Measurements from ENCODE around the gene DCC.

The DCC gene

GRCh38 chr18:52431683-52432082, 91.7 kb downstream of the DCC start:
- ATAC-seq, result no peak
- Mint-ChIP-seq H3K9me3 (peaks cover 22% of the 10 kb centered on the region), H3K4me1 (no peaks in the 10 kb centered on the region), H3K4me3 (no peak overlapping the region), H3K36me3 (no peaks in the 10 kb centered on the region), H3K27ac (no peak overlapping the region)
- no peak for DNase-seq (ENCODE audit: low spot score in 2 of 2)

DNA sequence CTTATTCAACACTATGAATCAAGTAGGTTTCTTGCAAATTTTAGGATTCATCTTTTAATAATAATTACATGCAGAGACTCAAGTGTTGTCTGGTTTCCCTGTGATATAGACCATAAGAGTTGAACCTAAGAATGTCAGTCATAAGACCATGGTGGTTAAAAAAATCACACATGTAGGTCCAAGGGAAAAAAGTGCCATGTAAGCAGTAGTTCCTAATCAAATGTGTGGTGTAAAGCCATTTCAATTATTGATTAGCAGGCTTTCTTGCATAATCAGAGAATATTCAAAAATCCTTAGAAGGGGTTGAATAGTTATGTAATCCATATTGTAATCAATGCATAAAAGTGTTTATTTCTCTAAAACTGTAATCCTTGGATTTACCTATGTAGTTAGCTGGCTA, 93.8 kb downstream of the DCC start:
- Mint-ChIP-seq H3K27ac (no peak overlapping the region), H3K9me3 (peaks cover 18% of the 10 kb centered on the region), H3K4me1 (no peaks in the 10 kb centered on the region), H3K36me3 (no peaks in the 10 kb centered on the region), H3K4me3 (no peak overlapping the region)
- ATAC-seq (no peak), DNase-seq (ENCODE audit: low spot score in 2 of 2) (no peak)

DNA sequence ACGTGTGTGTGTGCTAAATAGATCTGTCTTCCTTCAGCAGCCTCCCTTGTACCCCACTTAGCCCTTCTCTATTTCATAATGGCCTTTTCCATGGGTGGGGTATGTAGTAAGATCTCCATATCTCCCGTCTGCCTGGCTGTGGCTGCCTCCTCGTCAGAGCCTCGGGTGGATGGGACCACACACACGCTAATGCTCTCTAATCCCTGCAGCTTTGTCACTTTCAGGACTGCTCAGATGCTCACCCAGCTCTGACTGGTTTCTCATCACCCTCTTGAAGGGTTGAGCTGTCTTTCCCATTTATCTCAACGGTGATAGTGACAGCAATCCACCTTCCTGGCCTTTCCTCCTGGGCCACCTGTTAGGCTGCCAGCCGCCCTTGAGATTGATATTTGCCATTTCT, 95.3 kb downstream of the DCC start:
- H3K36me3 Mint-ChIP-seq, result no peaks in the 10 kb centered on the region

DNA sequence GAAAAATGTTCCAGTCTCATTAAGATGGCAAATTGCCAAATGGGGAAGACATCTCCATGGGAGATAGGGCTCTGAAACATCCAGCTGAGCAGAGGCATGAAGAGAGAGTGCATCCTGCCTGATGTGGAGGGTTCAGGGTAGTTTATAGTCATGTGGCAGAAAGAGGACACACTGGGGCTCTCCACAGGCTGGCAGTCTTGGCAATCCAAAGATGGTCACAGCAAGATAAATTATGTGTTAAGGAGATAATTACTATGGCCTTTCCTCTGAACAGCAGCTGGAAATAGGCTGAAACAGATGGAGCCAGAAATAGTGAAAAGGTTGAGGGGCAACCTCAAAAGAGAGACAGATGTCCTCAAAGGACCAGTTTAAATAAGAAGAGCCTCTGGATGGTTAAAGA, 97.2 kb downstream of the DCC start:
- ATAC-seq (no peak), DNase-seq (ENCODE audit: low spot score in 2 of 2) (no peak)
- Mint-ChIP-seq H3K36me3 (no peaks in the 10 kb centered on the region), H3K27ac (no peak overlapping the region), H3K4me1 (no peaks in the 10 kb centered on the region), H3K4me3 (no peak overlapping the region), H3K9me3 (peaks cover 12% of the 10 kb centered on the region)

More for the DNA sequence above, 95.3 kb downstream of the DCC start:
- Mint-ChIP-seq H3K27ac (no peak overlapping the region), H3K9me3 (peaks cover 12% of the 10 kb centered on the region), H3K4me3 (no peak overlapping the region), H3K4me1 (no peaks in the 10 kb centered on the region)
- DNase-seq (ENCODE audit: low spot score in 2 of 2) (no peak), ATAC-seq (no peak)

DNA sequence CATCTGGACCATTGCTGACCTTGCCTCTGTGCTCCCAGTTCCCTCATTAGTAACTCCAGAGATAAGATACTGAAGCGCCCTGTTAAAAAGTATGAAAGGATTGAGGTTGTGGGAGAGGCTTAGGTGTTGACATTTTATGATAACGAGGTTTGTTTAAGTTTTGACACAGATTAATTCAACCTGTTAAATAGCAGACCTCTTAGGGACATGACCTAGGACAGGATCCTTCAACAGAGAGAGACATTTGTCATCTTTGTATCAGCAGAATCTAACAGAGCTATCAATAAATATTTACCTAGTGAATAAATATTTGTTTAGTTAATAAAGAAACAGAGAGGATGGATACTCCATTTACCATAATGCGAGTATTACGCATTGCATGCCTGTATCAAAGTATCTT, 99.5 kb downstream of the DCC start:
- H3K4me1 Mint-ChIP-seq, result no peaks in the 10 kb centered on the region
- no peak for DNase-seq (ENCODE audit: low spot score in 2 of 2)
- peaks cover 19% of the 10 kb centered on the region for H3K9me3 Mint-ChIP-seq

GRCh38 chr18:52441794-52442193, 101.8 kb downstream of the DCC start:
- H3K36me3 Mint-ChIP-seq, result no peaks in the 10 kb centered on the region
- ATAC-seq, result no peak
- no peaks in the 10 kb centered on the region for H3K4me1 Mint-ChIP-seq
- no peak overlapping the region for H3K27ac Mint-ChIP-seq
- DNase-seq (ENCODE audit: low spot score in 2 of 2), result no peak
- H3K4me3 Mint-ChIP-seq, result no peak overlapping the region
- H3K9me3 Mint-ChIP-seq, result peaks cover 9% of the 10 kb centered on the region

More for the DNA sequence above, 99.5 kb downstream of the DCC start:
- Mint-ChIP-seq H3K36me3 (no peaks in the 10 kb centered on the region), H3K4me3 (no peak overlapping the region), H3K27ac (no peak overlapping the region)
- no peak for ATAC-seq

GRCh38 chr18:52442686-52443085, 102.7 kb downstream of the DCC start:
- Mint-ChIP-seq H3K36me3 (no peaks in the 10 kb centered on the region), H3K27ac (no peak overlapping the region), H3K4me1 (no peaks in the 10 kb centered on the region), H3K4me3 (no peak overlapping the region), H3K9me3 (peaks cover 12% of the 10 kb centered on the region)
- DNase-seq (ENCODE audit: low spot score in 2 of 2) (no peak), ATAC-seq (no peak)

DNA sequence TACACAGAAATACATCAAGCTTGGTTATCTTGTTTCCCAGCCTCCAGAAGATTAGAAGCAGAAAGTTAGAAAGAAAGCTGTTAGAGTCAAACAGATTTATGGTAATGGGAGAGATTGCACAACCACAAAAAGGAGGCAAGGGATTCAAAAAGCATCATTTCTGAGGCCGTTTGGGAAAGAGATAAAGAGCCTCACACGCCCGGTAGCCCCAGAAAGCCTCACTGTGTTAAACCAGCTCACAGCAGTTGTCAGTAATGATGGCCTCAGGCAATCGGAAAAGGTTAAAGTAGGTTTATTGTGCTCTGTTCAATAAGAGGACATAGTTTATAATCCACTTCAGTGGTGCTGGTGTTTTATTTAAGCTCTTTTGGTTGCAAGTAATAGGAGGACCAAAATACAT, 111.3 kb downstream of the DCC start:
- Mint-ChIP-seq H3K36me3 (no peaks in the 10 kb centered on the region), H3K4me1 (no peaks in the 10 kb centered on the region), H3K9me3 (peaks cover 16% of the 10 kb centered on the region), H3K4me3 (no peak overlapping the region), H3K27ac (no peak overlapping the region)
- ATAC-seq (no peak), DNase-seq (ENCODE audit: low spot score in 2 of 2) (no peak)

DNA sequence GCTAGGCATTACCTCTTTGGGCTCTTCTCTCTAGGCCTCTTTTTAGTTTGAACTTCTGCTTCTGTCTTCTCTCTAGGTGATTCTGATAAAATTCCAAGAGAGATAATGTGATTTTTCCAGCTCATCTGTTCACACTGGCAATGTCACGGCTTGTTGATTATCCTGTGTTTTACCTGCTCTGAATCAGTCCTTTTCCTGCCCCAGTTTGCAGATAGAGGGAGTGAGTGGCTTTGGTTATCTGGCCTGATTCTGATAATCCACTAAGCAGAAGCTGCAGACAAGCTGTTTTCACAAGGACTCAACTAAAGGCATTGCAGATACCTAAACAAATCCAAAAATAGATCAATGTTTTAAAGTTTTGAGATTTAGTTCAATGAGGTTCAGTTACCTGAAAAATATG, 111.9 kb downstream of the DCC start:
- H3K4me3 Mint-ChIP-seq, result no peak overlapping the region
- H3K4me1 Mint-ChIP-seq, result no peaks in the 10 kb centered on the region
- H3K9me3 Mint-ChIP-seq, result peaks cover 16% of the 10 kb centered on the region
- no peaks in the 10 kb centered on the region for H3K36me3 Mint-ChIP-seq
- H3K27ac Mint-ChIP-seq, result no peak overlapping the region
- ATAC-seq, result no peak
- no peak for DNase-seq (ENCODE audit: low spot score in 2 of 2)

DNA sequence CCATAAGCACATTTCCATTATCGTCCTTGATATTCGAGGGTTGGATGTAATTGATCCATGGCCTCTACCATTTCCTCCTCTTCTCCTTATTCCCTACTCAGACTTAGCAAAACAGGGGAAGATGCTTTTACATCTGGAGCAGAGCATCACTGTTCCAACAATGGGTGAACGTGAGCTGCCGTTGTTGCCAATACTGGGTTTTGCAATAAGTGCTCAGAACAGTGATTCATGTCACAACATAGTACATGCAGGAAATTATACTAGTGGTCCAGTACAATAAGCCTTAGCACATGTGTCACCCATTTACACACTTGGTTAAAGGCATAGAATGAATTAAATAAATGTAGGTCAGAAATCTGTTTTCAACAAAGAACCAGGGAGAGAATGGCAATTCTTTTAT, 112.4 kb downstream of the DCC start:
- Mint-ChIP-seq H3K4me1 (no peaks in the 10 kb centered on the region), H3K4me3 (no peak overlapping the region), H3K9me3 (peaks cover 13% of the 10 kb centered on the region), H3K27ac (no peak overlapping the region), H3K36me3 (no peaks in the 10 kb centered on the region)
- DNase-seq (ENCODE audit: low spot score in 2 of 2) (no peak), ATAC-seq (no peak)

DNA sequence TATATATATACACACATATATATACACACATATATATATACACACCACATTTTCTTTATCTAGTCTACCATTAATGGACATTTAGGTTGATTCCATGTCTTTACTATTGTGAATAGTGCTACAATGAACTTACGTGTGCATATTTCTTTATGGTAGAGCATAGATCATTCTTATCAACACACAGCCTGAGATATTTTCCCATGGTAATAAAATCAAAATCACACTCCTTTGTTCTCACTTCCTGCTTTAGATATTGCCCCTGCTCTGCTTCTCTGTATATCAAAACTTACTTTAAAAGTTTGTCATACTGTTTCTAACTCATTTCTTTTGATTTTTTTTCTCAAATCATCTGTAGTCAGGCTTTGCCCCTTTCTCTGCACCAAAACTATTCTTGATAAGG, 119.9 kb downstream of the DCC start:
- H3K36me3 Mint-ChIP-seq, result no peaks in the 10 kb centered on the region
- H3K4me3 Mint-ChIP-seq, result no peak overlapping the region
- DNase-seq (ENCODE audit: low spot score in 2 of 2) (no peak), ATAC-seq (no peak)
- no peak overlapping the region for H3K27ac Mint-ChIP-seq
- H3K4me1 Mint-ChIP-seq, result no peaks in the 10 kb centered on the region
- H3K9me3 Mint-ChIP-seq, result peaks cover 13% of the 10 kb centered on the region

DNA sequence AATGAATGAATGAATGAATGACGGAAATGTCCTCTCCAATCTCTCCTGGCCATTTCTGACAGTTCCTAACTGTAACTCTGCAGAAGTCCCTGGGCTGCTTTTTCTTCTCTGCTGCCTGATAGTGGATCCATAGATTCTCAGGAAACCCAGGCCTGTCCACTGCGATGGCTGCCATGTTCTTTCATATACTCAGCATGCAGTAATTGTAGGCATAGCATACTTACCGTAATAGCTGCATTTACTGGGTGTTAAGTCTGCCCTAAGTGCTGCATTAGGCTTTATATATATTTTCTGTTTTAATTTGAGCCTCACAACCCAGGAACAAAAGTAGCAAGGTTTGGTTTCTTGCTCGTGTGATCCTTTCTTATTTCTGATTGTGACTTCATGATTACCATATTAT, 122.9 kb downstream of the DCC start:
- no peaks in the 10 kb centered on the region for H3K36me3 Mint-ChIP-seq
- DNase-seq (ENCODE audit: low spot score in 2 of 2) (no peak), ATAC-seq (no peak)
- H3K4me1 Mint-ChIP-seq, result no peaks in the 10 kb centered on the region
- no peak overlapping the region for H3K4me3 Mint-ChIP-seq
- H3K9me3 Mint-ChIP-seq, result peaks cover 16% of the 10 kb centered on the region
- no peak overlapping the region for H3K27ac Mint-ChIP-seq

DNA sequence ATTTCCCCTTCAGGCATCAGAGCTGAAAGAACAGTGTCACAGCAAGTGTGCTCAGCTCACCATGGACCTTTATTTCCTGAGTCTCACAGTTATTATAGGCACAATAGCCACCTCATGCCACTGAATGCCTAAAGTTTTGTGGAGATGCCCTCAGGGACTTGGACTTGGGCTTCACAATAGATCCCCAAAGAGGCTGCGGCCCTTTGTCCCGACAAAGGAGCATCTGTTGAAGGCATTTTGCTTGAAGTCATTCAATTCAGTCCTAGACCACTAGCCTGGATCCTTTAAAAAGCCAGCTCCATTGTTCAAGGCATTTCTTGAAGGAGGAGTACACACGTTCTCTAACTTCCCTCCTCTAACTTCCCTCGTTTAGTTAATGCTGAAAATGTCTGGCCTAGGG, 125.4 kb downstream of the DCC start:
- DNase-seq (ENCODE audit: low spot score in 2 of 2) (no peak), ATAC-seq (no peak)
- Mint-ChIP-seq H3K36me3 (no peaks in the 10 kb centered on the region), H3K4me1 (no peaks in the 10 kb centered on the region), H3K9me3 (peaks cover 11% of the 10 kb centered on the region), H3K27ac (no peak overlapping the region), H3K4me3 (no peak overlapping the region)

- no peaks in the 10 kb centered on the region for H3K36me3 Mint-ChIP-seq
- ATAC-seq (no peak), DNase-seq (ENCODE audit: low spot score in 2 of 2) (no peak)
- no peak overlapping the region for H3K27ac Mint-ChIP-seq
- peaks cover 5% of the 10 kb centered on the region for H3K9me3 Mint-ChIP-seq
- H3K4me3 Mint-ChIP-seq, result no peak overlapping the region
- no peaks in the 10 kb centered on the region for H3K4me1 Mint-ChIP-seq
These were observed 128.5 kb downstream of the DCC start for GRCh38 chr18:52468496-52468895.

DNA sequence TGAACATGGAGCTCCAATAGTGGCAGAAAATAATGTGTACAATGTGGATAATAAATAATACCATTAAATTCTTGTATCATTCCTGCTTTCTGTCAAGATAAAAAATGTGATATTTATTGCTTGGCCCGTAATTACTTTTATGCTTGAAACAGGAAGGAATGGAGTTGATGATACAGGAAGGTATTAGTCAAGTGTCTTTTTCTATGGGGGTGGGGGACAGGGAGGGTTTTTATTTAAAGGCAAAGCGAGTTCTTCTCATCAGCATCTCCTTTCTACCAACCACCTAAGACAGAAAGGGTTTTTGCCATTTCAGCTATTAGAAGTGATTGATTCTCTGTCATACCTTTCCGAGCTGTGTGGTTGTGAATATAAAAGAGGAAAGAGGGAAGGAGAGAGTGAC, 135.3 kb downstream of the DCC start:
- no peak for ATAC-seq
- DNase-seq (ENCODE audit: low spot score in 2 of 2), result no peak
- H3K4me1 Mint-ChIP-seq, result no peaks in the 10 kb centered on the region
- no peak overlapping the region for H3K27ac Mint-ChIP-seq
- H3K4me3 Mint-ChIP-seq, result no peak overlapping the region
- H3K9me3 Mint-ChIP-seq, result peaks cover 7% of the 10 kb centered on the region
- H3K36me3 Mint-ChIP-seq, result no peaks in the 10 kb centered on the region

DNA sequence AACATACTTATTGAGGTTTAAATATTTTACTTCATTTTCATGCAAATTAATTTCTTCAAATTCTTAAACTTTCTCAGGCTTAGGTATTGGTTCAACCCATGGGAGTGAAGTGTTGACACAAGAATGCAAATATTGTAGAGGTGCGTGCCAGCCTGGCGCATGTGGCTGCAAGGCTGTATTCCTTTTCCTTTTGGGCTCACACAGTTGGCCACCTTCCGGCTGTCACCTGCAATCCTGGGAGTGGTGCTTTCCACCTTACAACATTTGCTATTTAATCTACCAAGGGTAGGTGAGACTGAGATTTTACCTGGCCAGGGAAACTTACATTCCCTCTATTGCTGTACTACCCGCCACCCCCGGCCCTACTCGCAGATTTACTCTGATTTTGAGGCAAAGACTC, 141.1 kb downstream of the DCC start:
- no peak for ATAC-seq
- Mint-ChIP-seq H3K9me3 (peaks cover 13% of the 10 kb centered on the region), H3K36me3 (no peaks in the 10 kb centered on the region), H3K4me3 (no peak overlapping the region), H3K27ac (no peak overlapping the region), H3K4me1 (no peaks in the 10 kb centered on the region)
- no peak for DNase-seq (ENCODE audit: low spot score in 2 of 2)

GRCh38 chr18:52484977-52485376, 145.0 kb downstream of the DCC start:
- ATAC-seq (no peak), DNase-seq (ENCODE audit: low spot score in 2 of 2) (no peak)
- Mint-ChIP-seq H3K27ac (no peak overlapping the region), H3K4me1 (no peaks in the 10 kb centered on the region), H3K36me3 (no peaks in the 10 kb centered on the region), H3K4me3 (no peak overlapping the region), H3K9me3 (peaks cover 13% of the 10 kb centered on the region)
